Uterus (tissue), 2 donors: Measurements from ENCODE around the gene FAM216B.

ENCODE experiments used
- POLR2A ChIP-seq, 2 donors: fragments of 450-650 bp; IDR thresholded peaks; one replicate each; pipeline ENCODE4 v1.6.1; 2016; ENCODE audit warnings: antibody characterized with exemption in 2 of 2, mild to moderate bottlenecking in 1 of 2, moderate library complexity in 1 of 2
- TF ChIP-seq, protein P1 (sequence below), 4 experiments: fragments of 200-600 bp in 2 of 4; fragments of 450-650 bp in 2 of 4; sonication (generic) in 2 of 4; IDR thresholded peaks; one replicate each; pipeline ENCODE4 v1.5.1; 2016 to 2019; ENCODE audit warnings: antibody characterized with exemption in 4 of 4, mild to moderate bottlenecking in 2 of 4, moderate library complexity in 1 of 4

DNA sequence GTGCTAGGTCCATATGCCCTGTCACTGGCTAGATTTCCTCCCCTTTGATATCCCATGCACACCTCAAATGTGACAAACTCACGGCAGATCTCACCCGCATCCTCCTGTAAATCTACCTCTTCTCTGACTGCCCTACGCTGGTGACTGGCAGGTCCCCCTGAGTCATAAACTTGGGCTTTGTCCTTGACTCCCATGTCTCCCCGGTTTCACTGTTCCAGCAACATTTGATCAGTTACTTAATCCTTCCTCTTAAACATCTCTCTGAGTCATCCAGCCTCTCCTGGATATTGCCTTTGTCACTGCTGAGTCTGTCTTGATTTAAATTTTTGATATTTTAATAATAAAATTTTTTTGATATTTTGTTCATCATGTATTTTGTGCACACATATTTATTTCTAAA lies 26.5 kb downstream of the FAM216B start:
- TF ChIP-seq, protein P1, sequence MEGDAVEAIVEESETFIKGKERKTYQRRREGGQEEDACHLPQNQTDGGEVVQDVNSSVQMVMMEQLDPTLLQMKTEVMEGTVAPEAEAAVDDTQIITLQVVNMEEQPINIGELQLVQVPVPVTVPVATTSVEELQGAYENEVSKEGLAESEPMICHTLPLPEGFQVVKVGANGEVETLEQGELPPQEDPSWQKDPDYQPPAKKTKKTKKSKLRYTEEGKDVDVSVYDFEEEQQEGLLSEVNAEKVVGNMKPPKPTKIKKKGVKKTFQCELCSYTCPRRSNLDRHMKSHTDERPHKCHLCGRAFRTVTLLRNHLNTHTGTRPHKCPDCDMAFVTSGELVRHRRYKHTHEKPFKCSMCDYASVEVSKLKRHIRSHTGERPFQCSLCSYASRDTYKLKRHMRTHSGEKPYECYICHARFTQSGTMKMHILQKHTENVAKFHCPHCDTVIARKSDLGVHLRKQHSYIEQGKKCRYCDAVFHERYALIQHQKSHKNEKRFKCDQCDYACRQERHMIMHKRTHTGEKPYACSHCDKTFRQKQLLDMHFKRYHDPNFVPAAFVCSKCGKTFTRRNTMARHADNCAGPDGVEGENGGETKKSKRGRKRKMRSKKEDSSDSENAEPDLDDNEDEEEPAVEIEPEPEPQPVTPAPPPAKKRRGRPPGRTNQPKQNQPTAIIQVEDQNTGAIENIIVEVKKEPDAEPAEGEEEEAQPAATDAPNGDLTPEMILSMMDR (IDR thresholded peaks at IDR 0.05): no peak
- TF ChIP-seq POLR2A (IDR thresholded peaks at IDR 0.05): no peak
